HCT116 (cell line): Measurements from ENCODE around the gene UTF1. TPM values are rescaled to one million over a fixed set of nuclear protein-coding genes. Genes with fewer than 3 reads are reported as not detected.

Experiments used
- ATAC-seq: fragments of 200-7000 bp; cut with Tn5 transposase; 2 replicates; pipeline ENCODE4 v1.9.1; 2020; ENCODE audit warnings: mild to moderate bottlenecking, moderate library complexity
- BruUV-seq: library from RNA; stranded (reverse); fragments of 400-500 nt; replicated peaks from 2 replicates; lab custom pipeline; 2021; lab: Mats Ljungman, UMichigan
- CTCF ChIA-PET: fragments of 300-600 bp; sonication (Branson Sonifier 250); formaldehyde crosslinking; loops from one replicate; lab custom pipeline; 2021; ENCODE audit warnings: antibody characterized with exemption; lab: Charles Lee
- POLR2A ChIA-PET: fragments of 300-600, 350-600 bp; sonication (Branson Sonifier 250); formaldehyde crosslinking; loops from one replicate; lab custom pipeline; 2021; ENCODE audit warnings: antibody characterized with exemption; lab: Charles Lee
- RAD21 ChIA-PET, 2 experiments: fragments of 300-600 bp; sonication (Branson Sonifier 250); formaldehyde crosslinking; loops; one replicate each; lab custom pipeline; 2023; ENCODE audit warnings: low total read pairs in 2 of 2; ENCODE audit not compliant: uncharacterized antibody in 2 of 2, unreplicated experiment in 2 of 2, low non-redundant PET in 1 of 2; lab: Charles Lee
- DNase-seq: peaks from one replicate; pipeline ENCODE4 v3.0.0-alpha.2; 2010; ENCODE audit warnings: low read depth, low spot score
- H2AFZ ChIP-seq: fragments of 200-600 bp; shearing (Covaris generic), sonication (generic); 2 replicates; pipeline ENCODE4 v1.6.1; 2017; ENCODE audit warnings: low read depth, mixed run types, mixed read lengths, antibody characterized with exemption, low read length; ENCODE audit not compliant: poor library complexity, severe bottlenecking
- H3K27ac ChIP-seq: 2 replicates; pipeline ENCODE4 v1.5.1; 2012; ENCODE audit warnings: low read depth, low read length
- H3K27me3 ChIP-seq: fragments of 200-600 bp; sonication (generic); 2 replicates; pipeline ENCODE4 v1.6.1; 2016; ENCODE audit warnings: mixed run types, low read length, mixed read lengths; ENCODE audit not compliant: insufficient read depth
- H3K36me3 ChIP-seq, 2 experiments: fragments of 200-500 bp in 1 of 2; fragments of 200-600 bp in 1 of 2; sonication (Bioruptor generic) in 1 of 2; sonication (generic) in 1 of 2; 2 replicates each; pipeline versions ENCODE4 v1.5.1 to v1.6.1; 2014 to 2016; ENCODE audit warnings: low read length in 2 of 2, inconsistent platforms in 1 of 2, mixed read lengths in 1 of 2, mixed run types in 1 of 2; ENCODE audit not compliant: insufficient read depth in 2 of 2, control insufficient read depth in 1 of 2
- H3K4me1 ChIP-seq, 2 experiments: fragments of 200-600 bp in 1 of 2; sonication (generic) in 1 of 2; 2 replicates each; pipeline versions ENCODE4 v1.5.1 to v1.6.1; 2012 to 2017; ENCODE audit warnings: low read length in 2 of 2, inconsistent platforms in 1 of 2, mild to moderate bottlenecking in 1 of 2, mixed read lengths in 1 of 2, mixed run types in 1 of 2, moderate library complexity in 1 of 2; ENCODE audit not compliant: insufficient read depth in 2 of 2, control insufficient read depth in 1 of 2
- H3K4me2 ChIP-seq: fragments of 200-600 bp; sonication (generic); 2 replicates; pipeline ENCODE4 v1.6.1; 2017; ENCODE audit warnings: mixed run types, low read length, mixed read lengths
- H3K4me3 ChIP-seq, 2 experiments: fragments of 200-600 bp in 1 of 2; sonication (generic) in 1 of 2; replicated peaks in 1 of 2; 2 replicates each; pipeline ENCODE4 v1.5.1; 2011 to 2016; ENCODE audit warnings: low read length in 2 of 2, control low read depth in 1 of 2, low read depth in 1 of 2, mild to moderate bottlenecking in 1 of 2, mixed read lengths in 1 of 2, mixed run types in 1 of 2
- H3K79me2 ChIP-seq: fragments of 200-600 bp; sonication (generic); 2 replicates; pipeline ENCODE4 v1.6.1; 2017; ENCODE audit warnings: mild to moderate bottlenecking, mixed run types, low read length, moderate library complexity, mixed read lengths; ENCODE audit not compliant: insufficient read depth
- H3K9ac ChIP-seq: fragments of 200-600 bp; sonication (generic); 2 replicates; pipeline ENCODE4 v1.6.1; 2016; ENCODE audit warnings: low read length, mixed read lengths
- H3K9me2 ChIP-seq: fragments of 200-600 bp; sonication (generic), shearing (Covaris generic); 2 replicates; pipeline ENCODE4 v1.6.1; 2017; ENCODE audit warnings: mixed run types, mild to moderate bottlenecking, moderate library complexity; ENCODE audit not compliant: insufficient read depth
- H3K9me3 ChIP-seq, 2 experiments: fragments of 200-500 bp in 1 of 2; fragments of 200-600 bp in 1 of 2; sonication (Bioruptor generic) in 1 of 2; sonication (generic) in 1 of 2; 2 replicates each; pipeline ENCODE4 v1.6.1; 2014 to 2017; ENCODE audit warnings: low read length in 2 of 2, mixed read lengths in 2 of 2, inconsistent platforms in 1 of 2, low read depth in 1 of 2, mild to moderate bottlenecking in 1 of 2, mixed run types in 1 of 2, moderate library complexity in 1 of 2; ENCODE audit not compliant: control insufficient read depth in 1 of 2, insufficient read depth in 1 of 2
- H4K20me1 ChIP-seq: fragments of 200-600 bp; sonication (generic), shearing (Covaris generic); 2 replicates; pipeline ENCODE4 v1.6.1; 2017; ENCODE audit warnings: mixed run types, mild to moderate bottlenecking, moderate library complexity; ENCODE audit not compliant: insufficient read depth
- ATF3 ChIP-seq: IDR thresholded peaks from 2 replicates; pipeline ENCODE4 v1.6.1; 2012
- CEBPB ChIP-seq: IDR thresholded peaks from 2 replicates; pipeline ENCODE4 v1.6.1; 2012; ENCODE audit warnings: low read depth
- ELF1 ChIP-seq: IDR thresholded peaks from 2 replicates; pipeline ENCODE4 v1.6.1; 2012; ENCODE audit warnings: low read depth, borderline replicate concordance
- EZH2 ChIP-seq: fragments of 200-600 bp; sonication (generic); IDR thresholded peaks from 2 replicates; pipeline ENCODE4 v1.6.1; 2017; ENCODE audit warnings: antibody characterized with exemption, mixed run types
- MAX ChIP-seq: IDR thresholded peaks from 2 replicates; pipeline ENCODE4 v1.6.1; 2012
- POLR2AphosphoS5 ChIP-seq: IDR thresholded peaks from 2 replicates; pipeline ENCODE4 v1.6.1; 2011; ENCODE audit warnings: mild to moderate bottlenecking, low read depth, low read length, moderate library complexity
- RAD21 ChIP-seq: IDR thresholded peaks from 2 replicates; pipeline ENCODE4 v1.6.1; 2012; ENCODE audit warnings: low read depth, mild to moderate bottlenecking
- REST ChIP-seq: IDR thresholded peaks from 2 replicates; pipeline ENCODE4 v1.6.1; 2012; ENCODE audit warnings: low read depth
- SIN3A ChIP-seq: IDR thresholded peaks from 2 replicates; pipeline ENCODE4 v1.6.1; 2012; ENCODE audit warnings: low read depth
- SP1 ChIP-seq: IDR thresholded peaks from 2 replicates; pipeline ENCODE4 v1.6.1; 2012; ENCODE audit warnings: low read depth
- SRF ChIP-seq: IDR thresholded peaks from 2 replicates; pipeline ENCODE4 v1.6.1; 2012; ENCODE audit warnings: low read depth
- YY1 ChIP-seq: IDR thresholded peaks from 2 replicates; pipeline ENCODE4 v1.6.1; 2011; ENCODE audit warnings: low read length, low read depth, moderate library complexity, mild to moderate bottlenecking; ENCODE audit not compliant: insufficient replicate concordance; ENCODE audit errors: extremely low read depth
- ZBTB33 ChIP-seq: IDR thresholded peaks from 2 replicates; pipeline ENCODE4 v1.6.1; 2011; ENCODE audit warnings: mild to moderate bottlenecking, low read length, moderate library complexity; ENCODE audit not compliant: insufficient replicate concordance; ENCODE audit errors: extremely low read depth
- ZNF274 ChIP-seq: fragments of 200-500 bp; sonication (Bioruptor generic); IDR thresholded peaks from 2 replicates; pipeline ENCODE4 v1.6.1; 2014; ENCODE audit warnings: mild to moderate bottlenecking, low read depth, low read length, inconsistent platforms
- intact Hi-C: fragments of 100-400 bp; cut with micrococcal nuclease; formaldehyde crosslinking; loops from 2 replicates; pipeline ENCODE4 v1.10.0; 2022
- total RNA-seq: library from RNA; stranded (reverse); gene quantifications from one replicate; pipeline ENCODE4 v1.2.1, GENCODE V29; 2021; ENCODE audit not compliant: unreplicated experiment

The UTF1 gene
- total RNA-seq, 1 experiment from 2014 or later, result not detected

DNA sequence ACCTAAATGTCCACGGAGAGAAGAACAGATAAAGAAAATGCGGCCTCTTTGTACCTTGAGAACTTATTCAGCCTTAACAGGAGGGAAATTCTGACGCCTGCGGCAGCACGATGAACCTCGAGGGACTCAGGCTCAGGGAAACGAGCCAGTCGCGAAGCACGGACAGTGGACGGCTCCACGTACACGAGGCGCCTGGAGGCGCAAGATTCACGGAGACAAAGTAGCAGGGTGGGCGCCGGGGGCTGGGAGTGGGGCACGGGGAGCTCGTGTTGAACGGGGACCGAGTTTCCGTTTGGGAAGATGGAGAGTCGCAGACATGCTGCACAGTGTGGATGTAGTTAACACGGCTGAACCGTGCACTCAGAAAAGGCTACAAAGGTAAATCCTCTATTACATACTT is 13.2 kb upstream of the UTF1 start:
- Histone ChIP-seq H3K4me2 (no peak overlapping the region), H3K9me3 (no peaks in the 10 kb centered on the region), H4K20me1 (no peaks in the 10 kb centered on the region), H3K4me3 (no peak overlapping the region), H3K79me2 (no peaks in the 10 kb centered on the region), H3K27me3 (no peaks in the 10 kb centered on the region), H3K27ac (no peak overlapping the region), H3K9me2 (no peaks in the 10 kb centered on the region), H3K4me1 (no peaks in the 10 kb centered on the region), H3K9ac (no peak overlapping the region), H3K36me3 (no peaks in the 10 kb centered on the region), H2AFZ (no peak overlapping the region)
- no peak for TF ChIP-seq SRF
- no peak for TF ChIP-seq POLR2AphosphoS5
- ATAC-seq, result no peak
- ChIA-PET POLR2A (no interaction called here), RAD21 (no interaction called here), CTCF (no interaction called here)
- BruUV-seq, result no TSS peak
- no peak for DNase-seq
- intact Hi-C loops, result no loop called here

DNA sequence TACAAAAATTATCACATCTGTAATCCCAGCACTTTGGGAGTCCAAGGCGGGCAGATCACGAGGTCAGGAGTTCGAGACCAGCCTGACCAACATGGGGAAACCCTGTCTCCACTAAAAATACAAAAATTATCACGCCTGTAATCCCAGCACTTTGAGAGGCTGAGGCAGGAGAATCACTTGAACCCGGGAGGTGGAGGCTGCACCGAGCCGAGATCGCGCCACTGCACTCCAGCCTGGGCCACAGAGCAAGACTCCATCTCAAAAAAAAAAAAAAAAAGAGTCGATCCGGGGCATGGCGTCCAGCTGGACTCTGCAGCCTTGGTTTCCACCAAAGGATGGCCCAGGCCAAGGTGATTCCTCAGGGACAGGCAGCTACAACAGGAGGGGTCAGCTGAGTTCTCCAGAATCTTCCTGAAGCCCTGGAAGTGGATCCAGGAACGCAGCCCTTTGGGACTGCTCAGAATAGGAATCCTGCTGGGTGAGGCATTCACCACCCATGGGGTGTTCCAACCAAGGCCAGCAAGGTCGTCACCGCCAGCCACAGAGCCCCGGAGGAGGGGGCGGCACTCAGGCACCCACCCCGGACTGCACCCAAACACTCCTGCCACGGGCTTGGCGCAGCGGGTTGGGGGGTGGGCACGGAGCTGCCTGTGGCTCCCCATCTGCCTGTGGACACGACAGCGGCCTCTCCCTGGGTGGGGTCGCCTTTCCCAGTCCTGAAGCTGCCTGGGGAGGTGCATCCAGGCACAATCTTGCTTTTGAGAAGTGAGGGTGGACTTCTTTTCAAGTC is 12.0 kb upstream of the UTF1 start:
- Histone ChIP-seq H3K27me3 (no peaks in the 10 kb centered on the region), H2AFZ (no peak overlapping the region), H3K36me3 (no peaks in the 10 kb centered on the region), H3K9me3 (no peaks in the 10 kb centered on the region), H4K20me1 (no peaks in the 10 kb centered on the region), H3K9ac (no peak overlapping the region), H3K79me2 (no peaks in the 10 kb centered on the region), H3K4me3 (no peak overlapping the region), H3K4me2 (no peak overlapping the region), H3K27ac (no peak overlapping the region), H3K4me1 (no peaks in the 10 kb centered on the region), H3K9me2 (no peaks in the 10 kb centered on the region)
- ChIA-PET POLR2A (no interaction called here), CTCF (no interaction called here), RAD21 (no interaction called here)
- DNase-seq (no peak), ATAC-seq (no peak)
- intact Hi-C loops, result no loop called here
- no TSS peak for BruUV-seq
- TF ChIP-seq SIN3A (no peak), ATF3 (no peak), EZH2 (no peak), ZNF274 (no peak), CEBPB (no peak), POLR2AphosphoS5 (no peak), YY1 (no peak), SRF (no peak), REST (no peak), SP1 (no peak), RAD21 (no peak), ZBTB33 (no peak), ELF1 (no peak), MAX (no peak)
